GM21526 (cell line): Measurements from ENCODE around the gene TRPV4.

Experiments used
- ATAC-seq: cut with Tn5 transposase; IDR thresholded peaks from one replicate; pipeline ENCODE4 v1.9.1; 2021; ENCODE audit warnings: moderate library complexity; ENCODE audit not compliant: unreplicated experiment, low FRiP score

Gene TRPV4

GRCh38 chr12:109743076-109743910 is 89.9 kb downstream of the TRPV4 start:
- no peak for ATAC-seq

GRCh38 chr12:109741970-109742703 is 91.1 kb downstream of the TRPV4 start:
- ATAC-seq, result no peak

- no peak for ATAC-seq
Observed at GRCh38 chr12:109741286-109741969, 91.8 kb downstream of the TRPV4 start.

- no peak for ATAC-seq
Observed at GRCh38 chr12:109740694-109741245, 92.4 kb downstream of the TRPV4 start.

- no peak for ATAC-seq
Observed at GRCh38 chr12:109739747-109740693, 93.2 kb downstream of the TRPV4 start.

GRCh38 chr12:109738878-109739665 is 94.1 kb downstream of the TRPV4 start:
- no peak for ATAC-seq

GRCh38 chr12:109738209-109738608 is 95.0 kb downstream of the TRPV4 start:
- no peak for ATAC-seq

GRCh38 chr12:109737631-109738030 is 95.6 kb downstream of the TRPV4 start:
- ATAC-seq, result no peak

GRCh38 chr12:109737126-109737525 is 96.1 kb downstream of the TRPV4 start:
- no peak for ATAC-seq

GRCh38 chr12:109736552-109737108 is 96.6 kb downstream of the TRPV4 start:
- no peak for ATAC-seq

GRCh38 chr12:109735825-109736551 is 97.2 kb downstream of the TRPV4 start:
- no peak for ATAC-seq

GRCh38 chr12:109735051-109735521 is 98.1 kb downstream of the TRPV4 start:
- ATAC-seq, result no peak

GRCh38 chr12:109734219-109735000 is 98.8 kb downstream of the TRPV4 start:
- ATAC-seq, result no peak
